ENCODE results near the gene MTIF2.

GRCh38 chr2:55228226-55228563 is 40.8 kb downstream of the MTIF2 start:
- TF ChIP-seq POLR2AphosphoS5 (IDR thresholded peaks at IDR 0.05; ENCODE audit: insufficient read depth, low read depth, low read length), result no peak
- no peak for TF ChIP-seq CTCF (IDR thresholded peaks at IDR 0.05; ENCODE audit: extremely low read depth in 1 of 2, insufficient read depth in 1 of 2, low read depth in 1 of 2, low read length in 2 of 2)
- no peak for TF ChIP-seq POLR2A (IDR thresholded peaks at IDR 0.05; ENCODE audit: low read depth, low read length)
- no peak for TF ChIP-seq GATA2 (IDR thresholded peaks at IDR 0.05; ENCODE audit: insufficient read depth, insufficient read length, low read depth, low read length)
- no peak for TF ChIP-seq EZH2 (IDR thresholded peaks at IDR 0.05; ENCODE audit: borderline replicate concordance, low read depth, low read length, severe bottlenecking)
- no peak for TF ChIP-seq MAX (IDR thresholded peaks at IDR 0.05; ENCODE audit: insufficient read depth, insufficient read length)
